ENCODE data around the gene FFAR4. TPM values are rescaled to one million over a fixed set of nuclear protein-coding genes. Genes with fewer than 3 reads are reported as not detected.

Gene FFAR4
- total RNA-seq, 1 donor from 2014 or later = not detected

GRCh38 chr10:93599335-93599734 lies 32.9 kb downstream of the FFAR4 start:
- no peak overlapping the region for H3K4me3 Mint-ChIP-seq
- no peak overlapping the region for H3K27ac Mint-ChIP-seq
- H3K36me3 Mint-ChIP-seq (ENCODE audit: low read depth) = no peaks in the 10 kb centered on the region
- no peaks in the 10 kb centered on the region for H3K9me3 Mint-ChIP-seq
- peaks cover 49% of the 10 kb centered on the region for H3K27me3 Mint-ChIP-seq
- H3K4me1 Mint-ChIP-seq = no peaks in the 10 kb centered on the region
- intact Hi-C loops (cut with micrococcal nuclease) = no loop called here
- DNase-seq = no peak

GRCh38 chr10:93599778-93600177 lies 33.3 kb downstream of the FFAR4 start:
- Mint-ChIP-seq H3K9me3 (no peaks in the 10 kb centered on the region), H3K27ac (no peak overlapping the region), H3K4me3 (no peak overlapping the region), H3K4me1 (no peaks in the 10 kb centered on the region), H3K27me3 (peaks cover 52% of the 10 kb centered on the region), H3K36me3 (ENCODE audit: low read depth) (no peaks in the 10 kb centered on the region)
- intact Hi-C loops (cut with micrococcal nuclease) = no loop called here
- DNase-seq = no peak

- no peaks in the 10 kb centered on the region for H3K4me1 Mint-ChIP-seq
- no peak overlapping the region for H3K4me3 Mint-ChIP-seq
- H3K36me3 Mint-ChIP-seq (ENCODE audit: low read depth) = no peaks in the 10 kb centered on the region
- no peak overlapping the region for H3K27ac Mint-ChIP-seq
- DNase-seq = no peak
- intact Hi-C loops (cut with micrococcal nuclease) = no loop called here
- no peaks in the 10 kb centered on the region for H3K9me3 Mint-ChIP-seq
- peaks cover 54% of the 10 kb centered on the region for H3K27me3 Mint-ChIP-seq
These were observed 34.1 kb downstream of the FFAR4 start for GRCh38 chr10:93600446-93601145.

- H3K27me3 Mint-ChIP-seq = peaks cover 60% of the 10 kb centered on the region
- H3K27ac Mint-ChIP-seq = no peak within 1 kb of the TSS
These were observed 34.8 kb downstream of the FFAR4 start, which contains the start of gene RBP4 for GRCh38 chr10:93601146-93601773. Gene RBP4, minus strand, starts transcription at chr10:93601235. Its CDS starts 207 bp downstream, at chr10:93601028.

GRCh38 chr10:93601774-93602162 lies 35.3 kb downstream of the FFAR4 start:
- H3K4me3 Mint-ChIP-seq = no peak overlapping the region
- no peaks in the 10 kb centered on the region for H3K4me1 Mint-ChIP-seq
- H3K36me3 Mint-ChIP-seq (ENCODE audit: low read depth) = no peaks in the 10 kb centered on the region
- no peak overlapping the region for H3K27ac Mint-ChIP-seq
- no peak for DNase-seq
- H3K27me3 Mint-ChIP-seq = peaks cover 64% of the 10 kb centered on the region
- no peaks in the 10 kb centered on the region for H3K9me3 Mint-ChIP-seq
- intact Hi-C loops (cut with micrococcal nuclease) = no loop called here

More at GRCh38 chr10:93601146-93601773, 34.8 kb downstream of the FFAR4 start, which contains the start of gene RBP4:
- Mint-ChIP-seq H3K4me1 (no peaks in the 10 kb centered on the region), H3K36me3 (ENCODE audit: low read depth) (no peaks in the 10 kb centered on the region), H3K9me3 (no peaks in the 10 kb centered on the region), H3K4me3 (no peak within 1 kb of the TSS)
- intact Hi-C loops (cut with micrococcal nuclease) = no loop called here
- DNase-seq = no peak

- Mint-ChIP-seq H3K36me3 (ENCODE audit: low read depth) (no peaks in the 10 kb centered on the region), H3K27ac (no peak overlapping the region), H3K4me1 (no peaks in the 10 kb centered on the region), H3K4me3 (no peak overlapping the region), H3K9me3 (no peaks in the 10 kb centered on the region), H3K27me3 (peaks cover 62% of the 10 kb centered on the region)
- DNase-seq = no peak
- intact Hi-C loops (cut with micrococcal nuclease) = no loop called here
These were observed 36.6 kb downstream of the FFAR4 start for GRCh38 chr10:93603023-93603422.

- intact Hi-C loops (cut with micrococcal nuclease) = no loop called here
- Mint-ChIP-seq H3K4me3 (no peak overlapping the region), H3K27ac (no peak overlapping the region), H3K9me3 (no peaks in the 10 kb centered on the region), H3K27me3 (peaks cover 56% of the 10 kb centered on the region), H3K4me1 (no peaks in the 10 kb centered on the region), H3K36me3 (ENCODE audit: low read depth) (no peaks in the 10 kb centered on the region)
- DNase-seq = no peak
These were observed 37.7 kb downstream of the FFAR4 start for GRCh38 chr10:93604146-93604545.

- no peak overlapping the region for H3K4me3 Mint-ChIP-seq
- no peaks in the 10 kb centered on the region for H3K36me3 Mint-ChIP-seq (ENCODE audit: low read depth)
- H3K4me1 Mint-ChIP-seq = no peaks in the 10 kb centered on the region
- peaks cover 23% of the 10 kb centered on the region for H3K27me3 Mint-ChIP-seq
- intact Hi-C loops (cut with micrococcal nuclease) = no loop called here
- no peak for DNase-seq
- no peak overlapping the region for H3K27ac Mint-ChIP-seq
- H3K9me3 Mint-ChIP-seq = no peaks in the 10 kb centered on the region
These were observed 42.0 kb downstream of the FFAR4 start for GRCh38 chr10:93608421-93608820.

GRCh38 chr10:93612311-93612710 lies 45.8 kb downstream of the FFAR4 start, which contains the start of gene PDE6C:
Gene PDE6C, plus strand, starts transcription at chr10:93612537. Its CDS starts 189 bp downstream, at chr10:93612726.
- intact Hi-C loops (cut with micrococcal nuclease) = no loop called here
- no peak within 1 kb of the TSS for H3K4me3 Mint-ChIP-seq
- H3K27ac Mint-ChIP-seq = no peak within 1 kb of the TSS

GRCh38 chr10:93613126-93613525 lies 46.7 kb downstream of the FFAR4 start:
- intact Hi-C loops (cut with micrococcal nuclease) = no loop called here
- Mint-ChIP-seq H3K27ac (no peak overlapping the region), H3K9me3 (no peaks in the 10 kb centered on the region), H3K36me3 (ENCODE audit: low read depth) (no peaks in the 10 kb centered on the region), H3K27me3 (peaks cover 6% of the 10 kb centered on the region), H3K4me3 (no peak overlapping the region), H3K4me1 (peaks cover 4% of the 10 kb centered on the region)
- DNase-seq = no peak

More at GRCh38 chr10:93612311-93612710, 45.8 kb downstream of the FFAR4 start, which contains the start of gene PDE6C:
- DNase-seq = no peak
- Mint-ChIP-seq H3K27me3 (peaks cover 3% of the 10 kb centered on the region), H3K9me3 (no peaks in the 10 kb centered on the region), H3K36me3 (ENCODE audit: low read depth) (no peaks in the 10 kb centered on the region), H3K4me1 (peaks cover 4% of the 10 kb centered on the region)

GRCh38 chr10:93614101-93614825 lies 47.8 kb downstream of the FFAR4 start:
- Mint-ChIP-seq H3K9me3 (no peaks in the 10 kb centered on the region), H3K27ac (no peak overlapping the region), H3K4me3 (no peak overlapping the region), H3K27me3 (peaks cover 6% of the 10 kb centered on the region), H3K4me1 (peaks cover 4% of the 10 kb centered on the region), H3K36me3 (ENCODE audit: low read depth) (no peaks in the 10 kb centered on the region)
- intact Hi-C loops (cut with micrococcal nuclease) = no loop called here
- DNase-seq = no peak

- Mint-ChIP-seq H3K36me3 (ENCODE audit: low read depth) (no peaks in the 10 kb centered on the region), H3K4me1 (peaks cover 4% of the 10 kb centered on the region), H3K9me3 (no peaks in the 10 kb centered on the region), H3K4me3 (no peak overlapping the region), H3K27me3 (peaks cover 10% of the 10 kb centered on the region), H3K27ac (no peak overlapping the region)
- DNase-seq = no peak
- intact Hi-C loops (cut with micrococcal nuclease) = no loop called here
These were observed 49.2 kb downstream of the FFAR4 start for GRCh38 chr10:93615576-93616235.

- H3K27me3 Mint-ChIP-seq = peaks cover 23% of the 10 kb centered on the region
- H3K9me3 Mint-ChIP-seq = no peaks in the 10 kb centered on the region
- H3K4me1 Mint-ChIP-seq = peaks cover 2% of the 10 kb centered on the region
- intact Hi-C loops (cut with micrococcal nuclease) = no loop called here
- H3K4me3 Mint-ChIP-seq = no peak overlapping the region
- no peak for DNase-seq
- H3K27ac Mint-ChIP-seq = no peak overlapping the region
- H3K36me3 Mint-ChIP-seq (ENCODE audit: low read depth) = no peaks in the 10 kb centered on the region
These were observed 54.5 kb downstream of the FFAR4 start for GRCh38 chr10:93620925-93621324.
